ENCODE results near the gene ACTR8.

DNA sequence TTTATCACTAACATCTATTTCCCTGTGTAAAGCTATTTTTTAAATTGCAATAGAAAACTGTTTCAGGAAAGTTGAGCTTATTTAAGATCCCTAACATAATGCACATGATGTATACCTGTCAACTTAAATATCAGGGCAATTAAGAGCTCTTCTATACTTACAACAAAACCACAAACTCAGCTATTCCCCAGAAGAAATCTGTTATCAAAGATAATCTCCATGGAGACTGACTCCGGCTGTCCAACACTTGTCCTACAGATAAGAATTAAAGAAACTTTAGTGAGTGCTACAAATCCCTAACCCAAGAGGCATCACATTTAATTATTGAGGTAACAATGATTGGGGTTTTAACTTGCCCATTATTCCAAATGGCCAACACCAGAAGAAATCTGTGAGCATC, 6.3 kb upstream of the ACTR8 start:
- TF ChIP-seq ZBTB44 (CRISPR knock-in tag; IDR thresholded peaks at IDR 0.05) (no peak), ZNF850 (CRISPR knock-in tag; conservative IDR thresholded peaks at IDR 0.05) (no peak), ELF1 (CRISPR knock-in tag; IDR thresholded peaks at IDR 0.05) (no peak), NFE2L2 (IDR thresholded peaks at IDR 0.05; ENCODE audit: low read length) (no peak), CEBPZ (IDR thresholded peaks at IDR 0.05; ENCODE audit: low read length) (no peak), REST (IDR thresholded peaks at IDR 0.05; ENCODE audit: borderline replicate concordance in 1 of 2, low read depth in 1 of 2, low read length in 2 of 2) (no peak), EZH2 (conservative IDR thresholded peaks at IDR 0.05; ENCODE audit: low read depth, low read length) (no peak), CCDC6 (CRISPR knock-in tag; IDR thresholded peaks at IDR 0.05) (no peak)

All from HepG2 (cell line).